ENCODE data around the gene TECPR2. TPM values are rescaled to one million over a fixed set of nuclear protein-coding genes. Genes with fewer than 3 reads are reported as not detected.

TECPR2 gene
- total and polyA plus RNA-seq, 2 of the 13 experiments (the other 11 are each of a cell fraction or from before 2014, with no cell fraction given) = 3.5 to 5.7 TPM

GRCh38 chr14:102362545-102363181 is at the start of gene TECPR2, which contains the start of gene CINP (continued):
- TF ChIP-seq MYPOP (CRISPR knock-in tag; IDR thresholded peaks at IDR 0.05) (0 out of 2 replicates have a peak, but pooled peaks have one; percentile 55), NFKBIZ (CRISPR knock-in tag; IDR thresholded peaks at IDR 0.05) (peak; percentile 55; the same call in 1 of the 2 replicates), PRDM10 (CRISPR knock-in tag; IDR thresholded peaks at IDR 0.05; ENCODE audit: low read depth) (0 out of 2 replicates have a peak, but pooled peaks have one; percentile 46), GABPB1 (CRISPR knock-in tag; IDR thresholded peaks at IDR 0.05) (peak; percentile 95), ZFX (CRISPR knock-in tag; IDR thresholded peaks at IDR 0.05; ENCODE audit: low read depth) (peak; percentile 87), TFDP1 (CRISPR knock-in tag; IDR thresholded peaks at IDR 0.05; ENCODE audit: borderline replicate concordance) (peak; percentile 37; the same call in 1 of the 2 replicates), SAP130 (CRISPR knock-in tag; IDR thresholded peaks at IDR 0.05; ENCODE audit: low read depth) (peak; percentile 86), LCORL (IDR thresholded peaks at IDR 0.05) (no peak), LCORL (CRISPR knock-in tag; IDR thresholded peaks at IDR 0.05) (no peak), ZNF740 (CRISPR knock-in tag; IDR thresholded peaks at IDR 0.05) (peak; percentile 25; the same call in 1 of the 2 replicates), ZNF18 (CRISPR knock-in tag; IDR thresholded peaks at IDR 0.05; ENCODE audit: insufficient replicate concordance) (no peak), ZNF224 (CRISPR knock-in tag; IDR thresholded peaks at IDR 0.05) (0 out of 2 replicates have a peak, but pooled peaks have one; percentile 71), ZFP82 (CRISPR knock-in tag; IDR thresholded peaks at IDR 0.05; ENCODE audit: borderline replicate concordance) (peak; percentile 48; the same call in 1 of the 2 replicates), POGK (CRISPR knock-in tag; conservative IDR thresholded peaks at IDR 0.05) (peak; percentile 48; the same call in 1 of the 2 replicates), KAT7 (CRISPR knock-in tag; IDR thresholded peaks at IDR 0.05; ENCODE audit: borderline replicate concordance) (peak; percentile 79; the same call in 1 of the 2 replicates), DRAP1 (CRISPR knock-in tag; IDR thresholded peaks at IDR 0.05) (peak; percentile 65; the same call in 1 of the 2 replicates), NAIF1 (CRISPR knock-in tag; IDR thresholded peaks at IDR 0.05; ENCODE audit: borderline replicate concordance) (0 out of 2 replicates have a peak, but pooled peaks have one; percentile 24), HNRNPK (IDR thresholded peaks at IDR 0.05; ENCODE audit: low read depth, low read length, poor library complexity, severe bottlenecking) (peak; percentile 10)
